Measurements from ENCODE around the gene MFAP4.

Gene MFAP4

GRCh38 chr17:19383681-19384470 is 3.1 kb downstream of the MFAP4 start:
- no peak for DNase-seq

GRCh38 chr17:19382531-19383444 is 4.2 kb downstream of the MFAP4 start:
- DNase-seq = no peak

- no peak for DNase-seq
These were observed 5.1 kb downstream of the MFAP4 start for GRCh38 chr17:19381741-19382444.

- DNase-seq = no peak
These were observed 5.6 kb downstream of the MFAP4 start for GRCh38 chr17:19381361-19381740.

GRCh38 chr17:19380481-19381301 is 6.3 kb downstream of the MFAP4 start:
- DNase-seq = no peak

GRCh38 chr17:19379361-19380065 is 7.5 kb downstream of the MFAP4 start:
- no peak for DNase-seq

GRCh38 chr17:19378416-19379360 is 8.3 kb downstream of the MFAP4 start, which contains the start of gene MAPK7:
TSS of gene MAPK7 (plus strand) at chr17:19378498. CDS start at chr17:19378901, 403 bp downstream.
- DNase-seq = no peak

- peak; percentile 98 for DNase-seq
These were observed 9.2 kb downstream of the MFAP4 start for GRCh38 chr17:19377602-19378415.

- no peak for DNase-seq
These were observed 10.2 kb downstream of the MFAP4 start for GRCh38 chr17:19376811-19377210.

- no peak for DNase-seq
These were observed 11.3 kb downstream of the MFAP4 start for GRCh38 chr17:19375732-19376131.

- no peak for DNase-seq
These were observed 12.9 kb downstream of the MFAP4 start for GRCh38 chr17:19374136-19374535.

- no peak for DNase-seq
These were observed 14.0 kb downstream of the MFAP4 start for GRCh38 chr17:19372866-19373504.

- DNase-seq = no peak
These were observed 14.6 kb downstream of the MFAP4 start for GRCh38 chr17:19372439-19372838.

- no peak for DNase-seq
These were observed 15.0 kb downstream of the MFAP4 start for GRCh38 chr17:19372011-19372370.

- peak; percentile 18 for DNase-seq
These were observed 15.6 kb downstream of the MFAP4 start for GRCh38 chr17:19371259-19372010.

- peak; percentile 23 for DNase-seq
These were observed 16.5 kb downstream of the MFAP4 start for GRCh38 chr17:19370493-19370960.

GRCh38 chr17:19369846-19370492 is 17.0 kb downstream of the MFAP4 start:
- DNase-seq = peak; percentile 55

All from CD4-positive, alpha-beta T cell treated with Interleukin-4 for 4 hours (primary cell).